ENCODE measurements around the gene PLXNB2.
A peak's percentile ranks its signal among the peaks of the same experiment; 100 is the strongest.

PLXNB2 gene

DNA sequence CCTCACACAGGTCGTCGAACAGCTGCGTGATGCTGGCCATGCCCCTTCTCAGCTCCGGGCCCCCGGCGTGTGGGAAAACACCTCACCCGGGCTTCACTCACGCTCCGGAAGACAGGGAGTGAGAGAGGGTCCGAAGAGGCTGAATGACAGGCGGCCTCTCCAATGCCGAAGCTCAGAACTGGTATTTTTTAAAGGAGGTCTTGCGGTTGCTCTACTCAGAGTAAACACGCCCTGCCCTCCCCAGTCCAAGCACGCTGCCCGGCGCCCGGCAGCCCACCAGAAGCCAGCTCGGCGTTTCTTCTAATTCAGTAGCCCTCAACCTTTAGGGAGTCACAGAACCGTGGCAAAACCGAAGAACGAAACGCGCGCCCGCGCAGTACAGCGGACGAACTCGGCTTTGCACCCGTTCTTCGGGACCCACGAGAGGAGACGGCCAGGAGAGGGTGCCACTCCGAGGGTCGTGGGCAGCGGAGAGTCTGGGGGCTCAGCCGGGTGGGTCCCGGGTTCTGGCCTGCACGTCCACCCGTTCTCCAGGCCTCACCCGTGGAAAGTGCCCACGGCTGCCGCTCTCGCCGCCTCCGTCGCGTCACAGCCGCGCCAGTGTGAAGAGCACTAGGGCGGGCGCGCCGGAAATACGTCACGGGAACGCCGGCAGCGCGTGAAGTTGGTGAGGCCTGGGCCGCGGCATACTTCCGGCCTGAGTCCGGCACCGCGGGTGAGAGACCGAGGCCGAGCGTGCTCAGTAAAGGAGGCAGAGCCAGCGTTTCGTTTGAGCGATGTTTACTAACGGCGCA lies 62.8 kb downstream of the PLXNB2 start, which contains the start of gene TUBGCP6:
Gene TUBGCP6 (minus strand): TSS at position 604 of the 794 bp plus-strand sequence. CDS start 564 bp downstream, at position 40.
- Histone ChIP-seq H3K36me3 (replicated peaks; ENCODE audit: low read depth, low read length) (peaks cover 3% of the 10 kb centered on the region), H3K4me3 (ENCODE audit: low read length) (peak within 1 kb of the TSS; percentile 91), H3K27me3 (ENCODE audit: low read depth, low read length) (no peaks in the 10 kb centered on the region), H3K79me2 (ENCODE audit: low read length) (peaks cover 58% of the 10 kb centered on the region), H3K9ac (ENCODE audit: low read length) (peak within 1 kb of the TSS; percentile 82), H3K4me1 (ENCODE audit: low read length) (peaks cover 15% of the 10 kb centered on the region), H3K27ac (ENCODE audit: low read length) (peak within 1 kb of the TSS; percentile 66), H4K20me1 (ENCODE audit: insufficient read depth, low read length) (no peaks in the 10 kb centered on the region), H2AFZ (ENCODE audit: low read depth, low read length) (peak within 1 kb of the TSS; percentile 51; the same call in 1 of the 2 replicates), H3K4me2 (ENCODE audit: low read length) (peak within 1 kb of the TSS; percentile 99), H3K9me3 (ENCODE audit: insufficient read depth, low read length) (no peaks in the 10 kb centered on the region)
- no peak for TF ChIP-seq EZH2phosphoT487 (IDR thresholded peaks at IDR 0.05; ENCODE audit: low read depth)
- TF ChIP-seq CTCF (IDR thresholded peaks at IDR 0.05; ENCODE audit: low read depth, low read length) = no peak

- H4K20me1 ChIP-seq (ENCODE audit: insufficient read depth, low read length) = no peaks in the 10 kb centered on the region
- H3K4me2 ChIP-seq (ENCODE audit: low read length) = peak overlapping the region; percentile 99
- peak overlapping the region; percentile 91 for H3K4me3 ChIP-seq (ENCODE audit: low read length)
- H2AFZ ChIP-seq (ENCODE audit: low read depth, low read length) = no peak overlapping the region
- no peaks in the 10 kb centered on the region for H3K27me3 ChIP-seq (ENCODE audit: low read depth, low read length)
- H3K79me2 ChIP-seq (ENCODE audit: low read length) = peaks cover 59% of the 10 kb centered on the region
- TF ChIP-seq CTCF (IDR thresholded peaks at IDR 0.05; ENCODE audit: low read depth, low read length) (no peak), EZH2phosphoT487 (IDR thresholded peaks at IDR 0.05; ENCODE audit: low read depth) (no peak)
- H3K4me1 ChIP-seq (ENCODE audit: low read length) = peaks cover 15% of the 10 kb centered on the region
- H3K9ac ChIP-seq (ENCODE audit: low read length) = peak overlapping the region; percentile 82
- H3K9me3 ChIP-seq (ENCODE audit: insufficient read depth, low read length) = no peaks in the 10 kb centered on the region
- peaks cover 3% of the 10 kb centered on the region for H3K36me3 ChIP-seq (replicated peaks; ENCODE audit: low read depth, low read length)
- H3K27ac ChIP-seq (ENCODE audit: low read length) = peak overlapping the region; percentile 66
Observed at GRCh38 chr22:50243685-50244419, 63.6 kb downstream of the PLXNB2 start.

DNA sequence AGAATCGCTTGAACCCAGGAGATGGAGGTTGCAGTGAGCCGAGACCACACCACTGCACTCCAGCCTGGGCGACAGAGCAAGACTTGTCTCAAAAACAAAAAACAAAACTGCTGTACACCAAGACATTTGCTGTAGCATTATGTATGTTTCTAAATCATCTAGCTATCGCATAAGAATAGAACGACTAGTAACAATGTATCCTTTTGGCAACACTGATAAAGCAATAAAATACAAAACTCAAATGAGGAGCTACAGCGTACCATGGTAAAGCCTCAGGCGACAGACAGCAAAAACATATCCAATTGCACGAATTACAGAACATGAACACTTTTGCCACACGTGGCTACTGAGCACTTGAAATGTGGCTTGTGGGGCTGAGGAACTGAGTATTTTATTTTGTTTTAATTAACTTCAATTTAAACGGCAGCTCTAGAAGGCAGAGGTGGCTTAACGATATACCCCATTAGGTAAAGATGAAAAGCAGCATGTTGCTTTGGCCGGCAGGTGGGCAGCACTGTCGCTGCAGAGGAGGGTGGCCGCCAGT lies 65.0 kb downstream of the PLXNB2 start:
- Histone ChIP-seq H3K9me3 (ENCODE audit: insufficient read depth, low read length) (no peaks in the 10 kb centered on the region), H3K4me1 (ENCODE audit: low read length) (peaks cover 10% of the 10 kb centered on the region), H2AFZ (ENCODE audit: low read depth, low read length) (no peak overlapping the region), H3K27me3 (ENCODE audit: low read depth, low read length) (no peaks in the 10 kb centered on the region), H4K20me1 (ENCODE audit: insufficient read depth, low read length) (no peaks in the 10 kb centered on the region), H3K4me2 (ENCODE audit: low read length) (peak overlapping the region; percentile 51), H3K4me3 (ENCODE audit: low read length) (peak overlapping the region; percentile 29), H3K27ac (ENCODE audit: low read length) (no peak overlapping the region), H3K36me3 (replicated peaks; ENCODE audit: low read depth, low read length) (peaks cover 3% of the 10 kb centered on the region), H3K79me2 (ENCODE audit: low read length) (peaks cover 59% of the 10 kb centered on the region), H3K9ac (ENCODE audit: low read length) (no peak overlapping the region)
- TF ChIP-seq EZH2phosphoT487 (IDR thresholded peaks at IDR 0.05; ENCODE audit: low read depth) (no peak), CTCF (IDR thresholded peaks at IDR 0.05; ENCODE audit: low read depth, low read length) (no peak)

DNA sequence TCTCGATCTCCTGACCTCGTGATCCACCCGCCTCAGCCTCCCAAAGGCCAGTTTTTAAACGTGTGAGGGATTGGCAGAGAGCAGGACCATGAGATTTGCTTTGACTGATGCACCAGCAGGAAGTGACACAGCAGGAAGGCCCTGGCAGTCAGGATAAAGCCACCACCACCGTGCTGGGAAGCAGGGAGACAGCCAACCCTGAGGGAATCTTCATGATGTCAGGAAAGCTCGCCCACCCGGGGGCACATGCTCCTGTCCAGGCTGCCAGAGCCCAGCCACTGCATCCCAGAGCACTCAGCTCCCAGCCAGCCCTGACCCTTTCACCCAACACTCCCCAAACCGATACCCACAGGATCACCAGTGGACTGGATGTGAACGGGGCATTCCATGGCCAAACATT lies 68.7 kb downstream of the PLXNB2 start:
- peaks cover 65% of the 10 kb centered on the region for H3K79me2 ChIP-seq (ENCODE audit: low read length)
- no peaks in the 10 kb centered on the region for H4K20me1 ChIP-seq (ENCODE audit: insufficient read depth, low read length)
- H3K4me2 ChIP-seq (ENCODE audit: low read length) = no peak overlapping the region
- no peak for TF ChIP-seq CTCF (IDR thresholded peaks at IDR 0.05; ENCODE audit: low read depth, low read length)
- H3K27ac ChIP-seq (ENCODE audit: low read length) = no peak overlapping the region
- no peak overlapping the region for H3K9ac ChIP-seq (ENCODE audit: low read length)
- no peaks in the 10 kb centered on the region for H3K27me3 ChIP-seq (ENCODE audit: low read depth, low read length)
- no peaks in the 10 kb centered on the region for H3K9me3 ChIP-seq (ENCODE audit: insufficient read depth, low read length)
- H3K4me3 ChIP-seq (ENCODE audit: low read length) = no peak overlapping the region
- H3K4me1 ChIP-seq (ENCODE audit: low read length) = peaks cover 5% of the 10 kb centered on the region
- H3K36me3 ChIP-seq (replicated peaks; ENCODE audit: low read depth, low read length) = peaks cover 6% of the 10 kb centered on the region
- H2AFZ ChIP-seq (ENCODE audit: low read depth, low read length) = no peak overlapping the region

All from OCI-LY3 (cell line).